Cardiac fibroblast (primary cell): ENCODE data around the gene CREG2.
A peak's percentile ranks its signal among the peaks of the same experiment; 100 is the strongest.
"Not testable (repeated sequence)": the region's sequence is repeated elsewhere in the genome, so short reads cannot be mapped to it uniquely, and the experiment has no call there.

ENCODE experiments used
- DNase-seq, 2 donors: peaks; one replicate each; pipeline versions ENCODE4 v3.0.0 to v3.0.0-alpha.2; 2010; ENCODE audit warnings: low read depth in 2 of 2
- H3K4me3 ChIP-seq, 2 donors: replicated peaks in 1 of 2; 1 replicate in 1 of 2; 2 replicates in 1 of 2; pipeline ENCODE4 v1.5.1; 2011; ENCODE audit warnings: low read depth in 2 of 2, low read length in 2 of 2, mild to moderate bottlenecking in 2 of 2, moderate library complexity in 1 of 2
- CTCF ChIP-seq: IDR thresholded peaks from one replicate; pipeline ENCODE4 v1.5.1; 2011; ENCODE audit warnings: low read depth, mild to moderate bottlenecking, low read length, inconsistent platforms

Gene CREG2

GRCh38 chr2:101354420-101355311 is 32.6 kb downstream of the CREG2 start:
- TF ChIP-seq CTCF: no peak
- no peak overlapping the region for H3K4me3 ChIP-seq

GRCh38 chr2:101352631-101353030 is 34.7 kb downstream of the CREG2 start:
- H3K4me3 ChIP-seq: not testable (repeated sequence)
- DNase-seq: peak in 1 of 2 donors; percentile 6

More at GRCh38 chr2:101354420-101355311, 32.6 kb downstream of the CREG2 start:
- DNase-seq: no peak

- no peak overlapping the region for H3K4me3 ChIP-seq
- no peak for DNase-seq
- no peak for TF ChIP-seq CTCF
Measured at GRCh38 chr2:101351207-101351606, 36.1 kb downstream of the CREG2 start.

GRCh38 chr2:101349893-101350662 is 37.2 kb downstream of the CREG2 start:
- no peak overlapping the region for H3K4me3 ChIP-seq
- DNase-seq: peak; percentile 51 to 80
- peak; percentile 60 for TF ChIP-seq CTCF

- DNase-seq: no peak
- H3K4me3 ChIP-seq: no peak overlapping the region
- TF ChIP-seq CTCF: no peak
Measured at GRCh38 chr2:101348883-101349282, 38.4 kb downstream of the CREG2 start.

- DNase-seq: no peak
- no peak for TF ChIP-seq CTCF
- no peak overlapping the region for H3K4me3 ChIP-seq
Measured at GRCh38 chr2:101346909-101347308, 40.4 kb downstream of the CREG2 start.

GRCh38 chr2:101344137-101344536 is 43.2 kb downstream of the CREG2 start:
- DNase-seq: no peak
- H3K4me3 ChIP-seq: no peak overlapping the region
- TF ChIP-seq CTCF: no peak
